ENCODE data around the gene PAPPA2.

DNA sequence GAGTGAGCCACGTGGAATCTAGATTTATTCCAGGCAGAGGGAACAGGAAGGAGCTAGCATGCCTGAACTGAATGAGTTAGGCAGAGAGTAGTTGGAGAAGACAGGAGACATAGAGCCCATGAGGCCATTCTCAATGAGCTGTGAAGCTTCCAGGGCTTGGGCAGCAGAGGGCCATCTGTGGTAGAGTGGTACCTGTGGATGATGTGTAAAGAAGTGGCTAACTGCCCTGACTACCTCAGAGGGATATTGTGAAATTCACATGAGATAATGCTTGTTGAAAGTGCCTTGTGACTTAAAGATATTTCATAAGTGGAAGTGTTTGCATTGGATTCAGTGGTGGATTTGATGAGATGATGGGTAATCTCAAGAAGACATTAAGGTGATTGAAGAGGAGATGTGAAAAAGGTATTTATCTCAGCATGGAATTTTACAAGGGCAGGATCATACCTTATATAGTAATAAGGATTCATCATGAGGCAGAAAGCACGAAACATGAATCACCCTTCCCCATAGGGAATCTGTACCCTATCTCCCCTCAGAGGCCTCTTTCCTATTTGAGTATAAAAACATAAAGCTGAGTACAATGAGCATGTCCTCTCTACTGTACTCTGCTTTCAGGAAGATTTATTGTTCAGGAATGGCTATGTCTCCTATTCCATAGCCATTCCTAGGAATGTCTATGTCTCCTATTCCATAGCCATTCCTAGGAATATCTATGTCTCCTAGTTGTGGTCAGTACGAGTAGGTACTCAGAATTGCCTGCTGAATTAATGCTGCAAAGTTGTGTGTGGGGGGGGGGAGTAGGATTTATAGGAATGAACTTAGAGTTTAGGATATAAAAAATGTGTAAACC lies 146.8 kb downstream of the PAPPA2 start:
- TF ChIP-seq POLR2A (IDR thresholded peaks at IDR 0.05; ENCODE audit: low read length), result no peak
- TF ChIP-seq GATA1 (IDR thresholded peaks at IDR 0.05; ENCODE audit: low read depth, low read length), result no peak
